NCI-H524 treated with DMSO at 0.1 percent for 48 hours (cell line): Measurements from ENCODE around the gene TNFSF10.

Experiments used
- DNase-seq: peaks from one replicate; lab custom pipeline; 2025; lab: John Stamatoyannopoulos, UW

The TNFSF10 gene

DNA sequence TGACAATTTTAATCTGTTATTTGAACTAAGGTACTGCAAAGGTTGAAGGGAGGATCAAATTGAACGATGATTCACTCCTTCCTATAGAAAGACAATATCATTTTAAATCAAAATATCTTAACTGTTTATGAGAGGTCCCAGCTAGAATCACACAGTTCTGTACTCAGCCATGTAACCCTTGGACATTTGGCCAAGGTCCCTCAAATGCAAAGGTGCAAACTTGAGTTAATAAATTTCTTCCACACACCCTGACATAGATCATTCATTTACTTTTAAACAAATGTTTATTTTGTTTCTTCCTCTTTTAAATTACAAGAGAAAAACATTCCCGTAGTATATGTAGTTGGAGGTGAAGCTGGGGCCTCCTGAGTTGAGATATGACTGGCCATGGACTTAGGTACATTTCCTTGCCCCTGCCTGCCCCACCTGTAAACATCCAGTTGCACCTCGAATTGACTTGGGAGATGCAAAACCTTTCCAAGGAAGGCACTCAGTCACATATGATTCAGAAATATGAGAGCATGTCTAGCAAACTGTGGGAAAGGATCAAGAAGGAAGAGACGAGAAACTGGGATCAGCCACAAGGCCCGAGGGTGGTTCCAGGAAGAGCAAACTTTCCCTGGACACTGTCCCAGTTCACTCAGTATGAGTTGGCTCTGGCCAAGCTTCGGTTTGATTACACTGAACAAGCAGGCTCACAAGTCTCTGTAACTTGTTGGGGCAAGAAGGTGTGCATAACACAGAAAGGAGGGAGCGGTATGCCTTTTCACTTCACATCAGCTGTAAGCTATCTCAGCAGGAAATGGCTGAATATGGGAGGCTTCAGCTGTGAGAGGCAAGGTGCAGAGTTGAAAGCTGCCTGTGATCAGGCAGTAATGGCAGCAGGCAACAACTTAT is 6.7 kb downstream of the TNFSF10 start:
- no peak for DNase-seq

DNA sequence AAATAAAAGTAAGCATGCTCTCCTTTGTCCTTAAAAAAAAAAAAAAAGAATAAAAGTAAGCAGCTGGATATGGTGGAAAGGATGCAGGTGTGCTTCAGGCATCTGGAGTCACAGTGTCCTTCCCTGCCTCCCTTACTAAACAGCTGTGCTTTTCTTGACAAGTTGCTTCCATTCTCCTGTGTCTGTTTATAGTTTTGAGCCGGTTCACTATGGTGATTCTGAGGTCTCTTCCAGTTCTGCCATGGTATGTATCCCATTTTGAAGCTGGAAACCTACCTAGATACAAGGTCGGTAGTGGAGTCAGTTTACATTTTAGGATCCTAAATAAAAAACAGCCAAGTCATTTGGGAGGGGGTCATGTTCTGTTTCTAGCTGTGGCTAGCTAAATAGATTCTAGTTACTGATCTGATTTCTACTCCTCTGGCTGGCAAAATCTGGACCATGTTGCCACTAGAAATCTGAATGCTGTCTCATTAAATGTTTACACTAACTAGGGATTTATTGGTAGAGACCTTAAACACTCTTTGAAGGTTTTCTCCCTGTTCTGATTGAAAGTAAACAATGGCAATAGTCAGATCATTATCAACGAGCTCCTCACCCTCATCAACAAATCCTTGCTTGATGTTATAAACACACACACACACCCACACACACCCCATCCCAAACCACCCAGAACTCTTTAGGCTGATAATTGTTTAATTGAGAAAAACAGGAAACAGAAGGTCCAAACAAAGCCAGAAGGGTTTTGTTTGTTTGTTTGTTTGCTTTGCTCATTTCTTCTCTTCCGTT is 7.9 kb downstream of the TNFSF10 start:
- DNase-seq: no peak

DNA sequence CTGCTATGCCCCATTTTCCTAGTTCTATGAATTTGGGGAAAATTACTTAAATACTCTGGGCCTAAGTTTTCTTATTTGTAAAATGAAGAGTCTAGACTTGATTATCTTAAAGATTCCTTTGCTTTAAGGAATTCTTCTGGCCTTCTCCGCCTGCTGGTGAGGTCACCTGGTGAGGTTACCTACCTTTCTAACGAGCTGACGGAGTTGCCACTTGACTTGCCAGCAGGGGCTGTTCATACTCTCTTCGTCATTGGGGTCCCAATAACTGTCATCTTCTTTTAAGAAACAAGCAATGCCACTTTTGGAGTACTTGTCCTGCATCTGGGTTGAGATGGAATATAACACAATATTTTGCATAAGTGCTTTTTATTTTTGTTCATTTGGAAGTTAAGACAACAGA is 8.6 kb downstream of the TNFSF10 start:
- no peak for DNase-seq

DNA sequence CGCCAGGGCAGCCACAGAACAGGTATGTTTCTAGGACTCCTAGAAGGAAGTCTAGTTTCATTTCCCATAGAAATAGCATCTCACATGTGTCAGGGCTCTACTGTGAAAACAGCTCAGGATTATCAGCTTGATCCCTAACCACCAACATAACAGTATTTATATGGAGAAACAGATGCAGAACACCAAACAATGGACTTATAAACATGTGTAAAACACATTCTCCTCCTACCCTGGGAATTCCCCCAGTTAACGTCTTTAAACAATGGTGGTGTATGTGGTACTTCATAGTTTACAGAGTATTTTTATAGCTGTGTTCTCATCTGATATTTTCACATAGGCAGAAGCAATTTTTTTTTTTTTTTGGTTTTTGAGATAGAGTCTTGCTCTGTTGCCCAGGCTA is 9.7 kb downstream of the TNFSF10 start:
- DNase-seq: no peak

DNA sequence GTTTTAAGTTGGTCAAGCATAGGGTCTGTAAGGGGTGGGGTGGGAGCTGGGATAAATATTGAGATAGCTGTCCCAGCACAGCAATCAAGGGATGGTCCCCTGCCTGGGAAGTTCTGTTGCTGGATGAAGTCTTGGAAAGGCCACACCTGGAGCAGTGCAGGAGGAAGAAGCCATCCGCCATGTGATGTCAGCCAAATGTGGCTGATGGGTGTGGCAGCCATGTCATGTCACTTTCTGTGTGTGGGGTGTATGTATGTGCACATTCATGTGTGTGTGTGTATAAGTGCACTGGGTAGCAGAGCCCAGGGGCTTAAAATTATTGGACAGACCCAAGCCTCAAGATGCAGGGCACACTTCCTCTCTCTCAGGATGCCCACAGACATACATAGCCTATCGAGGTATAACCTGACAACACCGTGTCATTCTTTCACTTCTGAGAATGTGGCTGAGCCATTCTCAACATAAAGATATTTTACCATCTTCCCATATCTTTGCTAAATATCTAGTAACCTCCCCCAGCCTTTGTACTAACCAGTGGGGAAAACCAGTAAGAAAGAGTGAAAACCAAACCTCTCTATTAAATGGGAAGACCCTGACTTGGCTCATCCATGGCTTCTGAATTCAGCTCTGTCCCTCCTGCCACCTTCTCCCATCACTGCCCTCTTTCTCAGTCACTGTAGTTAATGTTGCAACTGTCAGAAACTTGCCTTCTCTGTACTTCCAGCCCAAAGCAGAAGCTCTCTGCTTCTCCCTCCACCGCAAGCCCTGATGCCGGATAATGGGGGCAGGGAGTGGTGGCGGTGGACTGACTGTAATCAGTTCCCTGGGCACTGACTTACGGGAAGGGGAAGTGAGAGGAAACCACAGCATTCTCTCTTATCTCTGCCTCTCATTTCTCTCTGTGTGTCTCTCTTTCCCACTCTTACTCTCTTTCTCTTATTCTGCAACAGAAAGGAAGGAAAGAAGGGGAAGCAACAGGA is 11.2 kb downstream of the TNFSF10 start:
- no peak for DNase-seq

DNA sequence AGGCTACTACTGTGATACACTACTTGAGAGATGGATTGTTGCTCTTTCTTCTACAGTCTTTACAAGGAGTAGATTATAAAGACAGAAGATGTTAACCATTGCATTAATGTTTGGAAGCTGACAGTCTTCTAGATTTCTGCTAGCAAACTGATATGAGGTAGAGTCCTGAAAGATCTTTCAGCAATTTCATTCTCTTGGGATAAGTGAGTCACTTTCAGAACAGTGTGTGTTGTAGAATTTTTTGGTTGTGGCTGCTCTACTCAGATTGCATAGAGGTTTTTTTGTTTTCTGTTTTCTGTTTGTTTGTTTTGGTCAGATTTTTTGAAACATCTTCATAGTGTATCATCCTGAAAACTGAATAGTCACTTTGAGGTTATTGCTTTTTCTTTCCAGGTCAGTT is 17.1 kb downstream of the TNFSF10 start:
- no peak for DNase-seq

DNA sequence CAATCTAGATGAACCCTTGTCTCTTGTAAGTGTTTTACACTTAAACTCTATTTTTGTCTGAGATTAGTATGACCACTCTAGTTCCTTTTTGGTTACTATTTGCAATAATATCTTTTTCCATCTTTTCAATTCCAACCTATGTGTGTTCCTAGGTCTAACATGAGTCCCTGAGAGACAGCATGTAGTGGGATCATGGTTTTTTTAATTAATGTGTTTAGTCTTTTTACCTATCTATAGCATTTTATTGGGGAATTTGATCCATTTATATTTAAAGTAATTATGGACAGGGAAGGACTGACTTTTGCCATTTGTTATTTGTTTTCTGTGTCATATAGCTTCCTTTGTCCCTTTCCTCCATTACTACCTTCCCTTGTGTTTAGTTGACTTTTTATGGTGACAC is 21.7 kb downstream of the TNFSF10 start:
- no peak for DNase-seq

DNA sequence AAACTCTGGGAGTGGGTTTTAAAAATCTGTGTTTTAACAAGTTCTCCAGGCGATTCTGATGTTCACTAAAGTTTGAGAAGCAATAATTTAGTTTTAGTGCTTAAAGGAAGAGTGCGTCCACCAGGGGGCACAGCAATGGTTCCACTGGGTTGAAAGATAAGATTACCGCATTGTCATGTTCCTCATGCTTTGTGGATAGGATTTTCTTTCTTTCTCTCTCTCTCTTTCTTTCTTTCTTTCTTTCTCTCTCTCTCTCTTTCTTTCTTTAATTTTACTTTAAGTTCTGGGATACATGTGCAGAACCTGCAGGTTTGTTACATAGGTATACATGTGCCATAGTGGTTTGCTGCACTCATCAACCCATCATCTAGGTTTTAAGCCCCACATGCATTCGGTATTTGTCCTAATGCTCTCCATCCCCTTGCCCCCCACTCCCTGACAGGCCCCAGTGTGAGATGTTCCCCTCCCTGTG is 33.0 kb downstream of the TNFSF10 start:
- peak; percentile 12 for DNase-seq

DNA sequence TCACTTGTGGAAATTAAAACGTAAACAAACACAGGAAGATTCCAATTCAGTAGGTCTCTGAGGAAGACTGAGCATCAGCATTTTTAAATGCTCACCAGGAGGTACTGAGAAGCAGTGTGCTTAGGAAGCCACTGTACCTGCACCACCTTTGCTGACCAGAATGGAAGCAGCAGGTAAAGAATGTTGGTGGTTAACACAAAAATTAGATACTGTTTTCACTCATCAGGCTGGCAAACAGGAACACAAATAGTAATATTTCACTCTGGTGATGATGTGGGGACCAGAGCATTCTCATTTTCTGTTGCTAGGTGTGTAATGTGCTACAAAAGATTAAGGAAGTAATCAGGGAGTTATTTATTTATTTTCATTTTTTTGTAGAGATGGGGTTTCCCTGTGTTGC is 45.1 kb downstream of the TNFSF10 start:
- DNase-seq: no peak

DNA sequence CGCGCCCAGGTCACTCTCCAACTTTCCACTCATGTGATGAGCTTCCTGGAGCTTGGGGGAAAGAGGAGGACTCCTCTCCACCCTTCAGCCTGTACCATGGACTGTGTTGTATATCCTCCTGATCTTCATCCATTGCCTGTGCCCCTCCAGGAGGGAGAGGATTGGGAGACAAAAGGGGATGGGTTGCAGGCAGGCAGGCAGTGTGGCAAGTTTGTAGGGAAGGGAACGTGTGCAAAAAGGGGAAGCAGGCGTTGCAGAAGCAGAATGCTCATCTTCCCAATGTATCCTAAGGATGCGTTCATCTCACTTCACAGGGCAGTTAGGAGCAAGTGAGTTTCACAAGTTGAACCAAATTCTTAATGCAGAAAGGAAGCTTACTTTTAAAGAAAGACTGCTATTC is 46.9 kb downstream of the TNFSF10 start:
- no peak for DNase-seq

DNA sequence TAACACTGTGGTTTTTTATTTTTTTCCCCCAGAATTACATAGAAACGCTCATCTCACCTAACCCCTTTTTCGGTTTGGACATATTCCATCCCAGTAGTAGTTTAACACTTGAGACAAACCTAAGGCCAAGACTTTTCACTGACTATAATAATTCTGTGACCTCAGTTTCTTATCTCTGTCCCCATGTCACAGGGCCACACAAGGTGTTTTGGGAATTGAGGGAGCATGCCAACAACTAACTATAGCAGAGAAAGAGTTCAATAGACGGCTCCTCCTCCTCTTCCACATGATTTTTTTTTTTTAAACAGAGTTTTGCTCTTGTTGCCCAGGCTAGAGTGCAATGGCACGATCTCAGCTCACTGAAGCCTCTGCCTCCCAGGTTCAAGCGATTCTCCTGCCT is 47.5 kb downstream of the TNFSF10 start:
- no peak for DNase-seq

DNA sequence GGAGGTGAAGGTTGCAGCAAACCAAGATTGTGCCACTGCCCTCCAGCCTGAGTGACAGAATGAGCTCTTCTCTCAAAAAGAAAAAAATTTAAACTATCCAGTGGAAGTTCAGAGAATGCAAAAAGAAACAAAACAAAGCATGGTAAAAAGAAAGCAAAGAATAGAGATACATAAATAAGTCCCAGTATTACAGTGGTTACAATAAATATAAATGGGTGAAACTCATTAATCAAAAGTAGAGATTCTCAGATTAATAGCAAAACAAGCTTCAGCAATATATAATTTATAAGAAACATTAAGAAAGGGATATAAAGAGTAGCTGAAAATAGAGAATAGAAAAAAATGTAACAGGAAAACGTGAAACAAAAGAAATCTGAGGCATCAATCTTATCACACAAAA is 51.3 kb downstream of the TNFSF10 start:
- no peak for DNase-seq

DNA sequence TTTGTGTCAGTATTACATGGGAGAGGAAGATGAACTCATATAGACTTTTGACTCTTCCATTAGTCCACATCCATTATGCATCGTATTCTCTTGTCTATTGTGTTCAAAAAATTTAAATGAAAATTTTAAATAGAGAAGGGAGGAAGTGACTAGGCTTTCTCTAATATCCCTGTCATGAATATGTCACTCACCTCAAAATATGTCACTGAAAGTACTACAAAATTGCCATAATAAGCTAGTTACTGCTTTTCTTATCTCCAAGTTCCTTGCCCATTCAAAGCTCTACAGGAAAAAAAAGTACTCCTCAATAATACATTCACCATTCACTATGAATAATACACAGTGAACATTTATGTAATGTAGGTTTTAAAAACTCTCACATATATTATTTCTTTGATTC is 52.6 kb downstream of the TNFSF10 start:
- DNase-seq: no peak

DNA sequence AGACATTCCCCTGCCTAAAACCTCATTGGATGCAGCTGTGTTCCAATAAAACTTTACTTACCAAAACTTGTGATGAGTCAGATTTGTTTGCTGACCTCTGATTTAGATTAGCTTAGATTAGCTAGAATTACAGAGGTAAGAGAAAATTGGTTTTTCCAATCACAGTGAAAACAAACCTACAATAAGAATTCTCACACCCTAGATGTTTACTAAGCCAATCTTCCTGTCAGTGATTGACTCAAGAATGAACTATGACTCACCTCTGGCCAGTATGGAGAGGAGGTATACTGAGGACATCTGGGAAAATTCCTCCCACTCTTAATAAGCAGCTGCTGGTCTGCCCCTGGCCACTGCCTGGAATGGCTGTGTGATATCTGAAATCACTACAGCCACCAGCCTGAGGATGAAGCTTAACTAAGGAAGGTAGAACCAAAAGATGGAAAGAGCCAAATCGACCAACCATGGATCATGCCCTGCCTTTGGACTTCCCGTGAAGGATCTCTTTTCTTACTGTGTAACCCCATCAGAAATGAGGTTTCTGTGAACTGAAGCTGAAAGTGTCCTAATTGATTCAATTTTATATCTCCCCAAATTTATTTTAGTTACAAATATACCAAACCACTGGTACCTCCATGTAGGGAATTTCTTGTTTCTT is 55.9 kb downstream of the TNFSF10 start:
- no peak for DNase-seq

DNA sequence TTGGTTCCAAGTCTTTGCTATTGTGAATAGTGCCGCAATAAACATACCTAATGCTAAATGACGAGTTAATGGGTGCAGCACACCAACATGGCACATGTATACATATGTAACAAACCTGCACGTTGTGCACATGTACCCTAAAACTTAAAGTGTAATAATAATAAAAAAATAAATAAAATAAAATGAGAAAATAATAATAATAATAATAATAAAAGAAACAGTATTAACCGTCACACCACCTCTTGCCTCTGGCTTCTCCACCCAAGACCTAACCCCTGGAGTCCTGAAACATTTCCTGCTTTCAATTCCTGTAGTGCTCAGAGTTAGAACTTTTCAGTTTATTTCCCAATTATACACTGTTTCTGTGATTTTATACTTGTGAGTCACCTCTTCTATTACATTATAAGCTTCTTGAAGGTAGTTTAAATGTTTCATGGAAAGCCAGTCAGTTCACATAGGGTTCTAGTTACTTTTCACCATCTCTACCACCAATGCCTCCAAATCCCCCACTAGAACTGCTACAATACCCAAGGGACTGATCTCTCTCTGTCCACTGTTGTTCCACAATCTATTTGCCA is 56.6 kb downstream of the TNFSF10 start:
- no peak for DNase-seq

DNA sequence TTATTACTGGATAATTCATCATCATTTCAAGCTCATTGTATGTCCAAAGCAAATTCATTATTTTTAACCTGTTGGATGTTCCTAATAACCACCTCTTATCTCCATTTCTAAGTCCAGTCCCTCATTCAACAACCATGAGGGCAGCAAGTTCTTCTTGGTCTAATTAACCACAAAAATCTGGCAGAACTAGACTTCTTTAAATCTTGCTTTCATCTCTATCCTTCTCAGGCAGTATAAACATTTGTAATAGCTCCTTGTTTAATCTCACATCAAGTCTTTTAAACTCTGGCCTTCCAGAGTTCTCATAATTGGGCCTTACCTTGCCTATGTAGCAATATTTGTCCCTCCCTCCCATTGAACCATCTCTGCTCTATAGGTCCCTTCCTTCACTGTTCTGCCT is 57.9 kb downstream of the TNFSF10 start:
- no peak for DNase-seq

DNA sequence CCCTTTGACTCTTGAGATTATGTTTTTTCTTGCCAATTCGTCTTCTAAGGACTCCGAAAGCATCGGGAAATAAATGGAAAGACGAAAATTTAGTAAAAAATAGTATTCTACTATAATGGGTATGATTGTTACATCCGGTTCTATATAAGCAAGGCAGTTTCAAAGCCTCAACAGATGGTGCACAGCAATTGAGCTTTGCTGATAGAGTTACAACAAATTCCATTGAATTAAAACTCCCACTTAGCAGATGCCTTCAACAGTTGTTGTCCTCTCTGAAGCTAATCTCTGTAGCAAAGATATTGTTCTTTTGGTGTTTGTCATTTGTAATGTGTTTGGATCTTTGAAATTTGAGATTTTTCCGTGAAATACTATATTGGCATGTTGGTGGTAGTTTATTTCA is 58.9 kb downstream of the TNFSF10 start:
- peak; percentile 69 for DNase-seq

DNA sequence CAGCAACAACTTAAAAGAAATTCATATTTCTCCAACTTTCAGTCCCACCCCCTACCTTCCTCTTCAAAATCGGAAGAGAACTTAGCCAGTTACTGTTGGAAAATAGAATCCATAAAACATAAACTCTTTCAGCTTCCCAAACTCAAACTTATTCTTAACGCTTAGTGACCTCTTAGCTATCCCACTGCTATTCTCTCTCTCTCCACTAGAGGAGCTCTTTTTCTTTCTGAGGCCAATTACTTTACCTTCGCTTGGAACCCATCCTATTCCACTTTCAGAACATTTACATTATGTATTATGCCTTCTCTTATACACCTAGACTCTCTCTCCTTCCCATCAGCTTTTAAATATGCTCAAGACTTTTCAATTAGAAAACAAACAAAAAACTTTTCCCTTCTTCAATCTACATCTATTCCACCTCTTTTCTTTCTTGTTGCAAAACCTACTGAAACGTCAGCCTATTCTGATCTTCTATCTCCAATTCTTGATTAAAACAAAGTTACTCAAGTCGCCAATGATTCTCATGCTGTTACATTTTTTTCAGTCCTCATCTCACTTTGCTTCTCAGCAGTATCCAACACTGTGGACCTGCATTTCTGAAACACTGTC is 61.6 kb downstream of the TNFSF10 start:
- DNase-seq: peak; percentile 18

DNA sequence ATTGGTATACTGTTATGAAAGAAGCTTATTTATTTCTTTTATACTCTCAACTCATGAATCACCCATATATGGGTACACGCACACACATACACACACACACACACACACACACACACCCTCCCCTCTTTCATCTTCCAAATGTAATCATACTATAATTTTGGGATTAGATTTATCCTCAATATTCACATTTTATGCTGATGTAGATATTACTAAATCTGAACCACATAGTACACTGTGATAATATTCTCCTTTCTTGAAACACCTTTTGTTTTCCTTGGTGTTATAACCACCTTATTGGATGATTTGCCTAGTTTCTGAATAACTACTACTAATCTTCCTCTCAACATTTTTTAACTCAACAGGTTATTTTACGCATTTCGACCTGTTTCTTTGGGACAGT is 66.8 kb downstream of the TNFSF10 start:
- DNase-seq: no peak
